Heart left ventricle (tissue), 13 donors: Measurements from ENCODE around the gene GDNF.

Experiments
- POLR2A ChIP-seq, 2 donors: fragments of 450-650 bp; IDR thresholded peaks; one replicate each; pipeline ENCODE4 v1.6.1; 2017; ENCODE audit warnings: antibody characterized with exemption in 2 of 2, mild to moderate bottlenecking in 2 of 2, moderate library complexity in 2 of 2
- TF ChIP-seq, protein P1 (sequence below), 12 donors: fragments of 200-600 bp; sonication (generic) in 4 of 12; IDR thresholded peaks; one replicate each; pipeline versions ENCODE4 v1.5.0 to v1.8.0; 2018 to 2022; ENCODE audit warnings: antibody characterized with exemption in 12 of 12, mild to moderate bottlenecking in 5 of 12
- donor health status: ischemic (EF 13 %, LVEDD 7.1; RV severe dilation, severe dysfunction).
- donor health status: DM: no; HTN: yes; CAD: no.
- donor health status: DM: no; HTN: no; CAD: no.
- donor health status: ischemic (EF 25% LVEDD 6.9; RV normal size, moderate dysfunction).
- donor health status: ischemic (EF 25% LVEDD 5.7; RV mildly dilated, moderate dysfunction).
- donor health status: ischemic (EF 35%, LVEDD 5.7; RV mildly dilated, moderate dysfunction).
- donor health status: nonischemic (EF 11% LVEDD 7.7; RV severe dilation, severe dysfunction).
- donor health status: DM: yes; HTN: yes; CAD: no.
- donor health status: PGD.
- donor health status: ischemic (EF 29% LVEDD 5.4; RV normal size, mild dysfunction).
- donor health status: nonischemic (EF 23%, LVEDD 6.1; RV moderate dilation, normal function).

DNA sequence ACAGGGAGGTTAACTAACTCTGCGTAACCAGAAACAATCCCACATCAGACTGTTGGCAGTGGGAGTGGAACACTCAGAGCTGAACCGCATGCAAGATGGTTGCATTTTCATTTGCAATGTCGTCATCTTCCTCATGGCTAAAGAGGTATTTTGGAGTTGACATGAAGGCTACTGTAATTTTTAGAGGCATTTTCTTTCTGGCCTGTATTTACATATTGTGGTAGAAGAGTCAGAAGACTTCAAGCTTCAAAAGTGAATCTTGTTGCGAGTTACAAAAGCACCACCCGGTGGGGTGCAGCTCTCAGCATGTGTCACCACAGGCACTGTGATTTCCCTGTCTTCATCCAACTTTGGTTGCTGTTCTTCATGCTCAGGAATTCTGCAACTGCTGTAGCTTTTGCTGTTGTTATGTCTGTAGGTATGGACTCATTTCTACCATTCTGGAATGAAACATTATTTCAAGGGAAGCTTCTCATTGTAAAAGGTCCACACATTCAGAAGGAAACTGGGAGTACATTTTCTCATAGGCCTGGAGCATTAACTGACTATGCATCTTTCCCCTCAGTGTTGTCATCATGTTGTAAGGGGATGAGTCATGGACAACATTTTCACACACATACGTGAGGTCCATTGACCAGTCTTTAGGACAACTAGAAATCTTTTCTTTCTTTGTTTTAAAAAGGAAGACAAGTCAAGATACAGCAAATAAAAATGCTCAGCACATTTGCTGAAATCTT lies 35.4 kb upstream of the GDNF start:
- no peak for TF ChIP-seq POLR2A (IDR thresholded peaks at IDR 0.05)
- TF ChIP-seq, protein P1, sequence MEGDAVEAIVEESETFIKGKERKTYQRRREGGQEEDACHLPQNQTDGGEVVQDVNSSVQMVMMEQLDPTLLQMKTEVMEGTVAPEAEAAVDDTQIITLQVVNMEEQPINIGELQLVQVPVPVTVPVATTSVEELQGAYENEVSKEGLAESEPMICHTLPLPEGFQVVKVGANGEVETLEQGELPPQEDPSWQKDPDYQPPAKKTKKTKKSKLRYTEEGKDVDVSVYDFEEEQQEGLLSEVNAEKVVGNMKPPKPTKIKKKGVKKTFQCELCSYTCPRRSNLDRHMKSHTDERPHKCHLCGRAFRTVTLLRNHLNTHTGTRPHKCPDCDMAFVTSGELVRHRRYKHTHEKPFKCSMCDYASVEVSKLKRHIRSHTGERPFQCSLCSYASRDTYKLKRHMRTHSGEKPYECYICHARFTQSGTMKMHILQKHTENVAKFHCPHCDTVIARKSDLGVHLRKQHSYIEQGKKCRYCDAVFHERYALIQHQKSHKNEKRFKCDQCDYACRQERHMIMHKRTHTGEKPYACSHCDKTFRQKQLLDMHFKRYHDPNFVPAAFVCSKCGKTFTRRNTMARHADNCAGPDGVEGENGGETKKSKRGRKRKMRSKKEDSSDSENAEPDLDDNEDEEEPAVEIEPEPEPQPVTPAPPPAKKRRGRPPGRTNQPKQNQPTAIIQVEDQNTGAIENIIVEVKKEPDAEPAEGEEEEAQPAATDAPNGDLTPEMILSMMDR (IDR thresholded peaks at IDR 0.05), result no peak
